ENCODE results near the gene CNTNAP4.
A peak's percentile ranks its signal among the peaks of the same experiment; 100 is the strongest.

The CNTNAP4 gene

GRCh38 chr16:76241755-76242154, 35.4 kb upstream of the CNTNAP4 start:
- no peak for DNase-seq (ENCODE audit: low spot score)
- no peak for TF ChIP-seq CTCF (IDR thresholded peaks at IDR 0.05; ENCODE audit: extremely low read depth, missing control alignments)

GRCh38 chr16:76243620-76244019, 33.6 kb upstream of the CNTNAP4 start:
- TF ChIP-seq CTCF (IDR thresholded peaks at IDR 0.05; ENCODE audit: extremely low read depth, missing control alignments) = no peak
- DNase-seq (ENCODE audit: low spot score) = no peak

- no peak for TF ChIP-seq CTCF (IDR thresholded peaks at IDR 0.05; ENCODE audit: extremely low read depth, missing control alignments)
- no peak for DNase-seq (ENCODE audit: low spot score)
Measured at GRCh38 chr16:76246587-76246986, 30.6 kb upstream of the CNTNAP4 start.

- peak; percentile 24 for TF ChIP-seq CTCF (IDR thresholded peaks at IDR 0.05; ENCODE audit: extremely low read depth, missing control alignments)
- peak; percentile 10 for DNase-seq (ENCODE audit: low spot score)
Measured at GRCh38 chr16:76265434-76266045, 11.7 kb upstream of the CNTNAP4 start.

GRCh38 chr16:76268824-76269223, 8.4 kb upstream of the CNTNAP4 start:
- TF ChIP-seq CTCF (IDR thresholded peaks at IDR 0.05; ENCODE audit: extremely low read depth, missing control alignments) = no peak
- DNase-seq (ENCODE audit: low spot score) = no peak

- no peak for DNase-seq (ENCODE audit: low spot score)
- TF ChIP-seq CTCF (IDR thresholded peaks at IDR 0.05; ENCODE audit: extremely low read depth, missing control alignments) = no peak
Measured at GRCh38 chr16:76277460-76278030, 344 bp downstream of the CNTNAP4 start.

GRCh38 chr16:76278086-76278485, 885 bp downstream of the CNTNAP4 start:
- no peak for TF ChIP-seq CTCF (IDR thresholded peaks at IDR 0.05; ENCODE audit: extremely low read depth, missing control alignments)
- DNase-seq (ENCODE audit: low spot score) = no peak
